Stimulated activated CD4-positive, alpha-beta T cell treated with anti-CD3 and anti-CD28 coated beads, Interleukin-2, amount 100 ng/mL, for 24 hours (primary cell): ENCODE measurements around the gene PCLO.
"Not testable (repeated sequence)": the region's sequence is repeated elsewhere in the genome, so short reads cannot be mapped to it uniquely, and the experiment has no call there.

Experiments
- DNase-seq, 2 donors: peaks; one replicate each; pipeline ENCODE4 v3.0.0-alpha.2; 2020

Gene PCLO

DNA sequence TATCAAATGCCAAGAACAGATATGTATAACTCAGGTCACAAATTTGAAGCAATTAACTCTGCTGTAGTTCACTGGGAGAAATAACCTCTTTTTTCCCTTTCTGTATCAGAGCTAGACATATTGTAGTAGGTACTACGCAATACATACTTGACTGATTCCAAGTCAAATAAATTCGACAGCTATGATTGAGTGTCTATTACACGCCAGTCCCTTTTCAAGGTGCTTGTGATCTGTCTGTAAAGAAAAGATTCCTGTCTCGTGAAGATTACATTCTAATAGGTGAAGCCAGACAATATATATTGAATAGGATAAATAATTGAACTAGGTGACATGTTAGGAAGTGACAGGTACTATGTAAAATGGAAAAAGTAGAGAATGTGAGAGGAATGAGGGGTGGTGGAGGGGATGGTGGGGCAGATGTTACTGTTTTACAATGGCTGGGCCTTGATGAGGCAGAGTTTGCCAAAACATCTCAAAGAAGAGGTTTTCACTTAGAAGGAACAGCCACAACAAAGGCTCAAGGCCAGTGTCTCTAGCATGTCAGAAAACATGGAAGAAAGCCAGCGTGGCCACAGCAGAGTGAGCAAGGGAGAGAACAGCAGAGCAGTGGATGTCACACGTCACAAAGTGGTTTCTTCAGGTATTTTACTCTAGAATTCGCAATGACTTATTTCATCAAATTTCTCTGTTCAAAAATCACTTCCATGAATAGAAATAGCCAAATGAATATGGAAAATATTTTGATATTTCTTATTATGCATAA, 436.5 kb downstream of the PCLO start:
- DNase-seq = no peak

DNA sequence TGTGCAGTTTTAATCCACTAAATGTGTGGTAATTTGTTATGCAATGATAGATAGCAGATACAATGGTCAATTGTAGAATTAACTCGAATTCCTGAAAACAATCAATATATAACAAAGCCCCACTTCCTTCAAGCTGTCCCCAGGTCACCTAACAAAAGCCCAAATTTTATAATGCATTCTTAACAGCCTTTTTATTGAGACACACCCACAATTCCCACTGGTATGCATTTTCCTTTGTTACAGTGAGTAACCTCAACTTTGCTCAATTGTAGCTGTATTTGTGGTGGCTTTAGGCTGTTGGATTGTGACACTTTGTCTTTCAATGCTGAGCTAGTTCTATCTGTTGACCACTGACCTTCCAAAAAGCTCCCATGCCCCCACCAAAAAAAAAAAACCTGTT, 439.3 kb downstream of the PCLO start:
- DNase-seq = no peak

DNA sequence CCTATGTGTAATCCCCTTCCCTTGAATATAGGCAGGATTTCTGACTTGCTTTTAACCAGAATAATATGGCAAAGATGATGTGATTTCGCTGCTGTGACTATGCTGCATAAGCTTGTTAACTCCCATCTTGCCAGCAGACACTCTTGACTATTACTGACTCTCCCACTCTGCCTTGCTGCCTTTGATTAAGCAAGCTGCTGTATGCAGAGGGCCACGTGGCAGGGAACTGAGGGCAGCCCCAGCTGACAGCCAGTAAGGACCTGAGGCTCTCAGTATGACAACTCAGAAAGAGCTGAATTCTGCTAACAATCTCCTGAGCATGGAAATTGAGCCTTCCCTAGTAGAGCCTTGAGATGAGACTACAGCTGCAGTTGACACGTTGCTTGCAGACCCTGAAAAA, 439.7 kb downstream of the PCLO start:
- DNase-seq = no peak

GRCh38 chr7:82715344-82715743, 447.3 kb downstream of the PCLO start:
- DNase-seq = no peak

DNA sequence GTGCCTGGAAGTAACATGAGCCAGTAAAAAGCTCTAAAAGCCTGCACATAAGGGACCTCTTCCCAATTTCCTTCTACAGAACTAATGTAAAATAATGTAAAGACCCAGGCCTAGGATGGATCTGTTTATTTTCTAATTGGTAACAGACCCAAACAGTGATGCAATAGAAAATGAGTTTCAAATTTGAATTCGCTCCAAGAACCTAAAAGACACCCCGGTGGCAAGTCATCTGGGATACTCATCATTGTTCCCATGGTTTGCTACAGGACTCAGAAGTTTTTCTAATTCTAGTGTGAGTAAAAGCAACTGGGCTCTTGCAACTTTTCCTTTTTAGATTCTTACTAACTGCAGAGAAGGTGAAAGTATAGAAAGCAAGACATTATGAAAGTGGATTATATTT, 447.8 kb downstream of the PCLO start:
- DNase-seq = no peak

GRCh38 chr7:82713506-82713905, 449.2 kb downstream of the PCLO start:
- no peak for DNase-seq

DNA sequence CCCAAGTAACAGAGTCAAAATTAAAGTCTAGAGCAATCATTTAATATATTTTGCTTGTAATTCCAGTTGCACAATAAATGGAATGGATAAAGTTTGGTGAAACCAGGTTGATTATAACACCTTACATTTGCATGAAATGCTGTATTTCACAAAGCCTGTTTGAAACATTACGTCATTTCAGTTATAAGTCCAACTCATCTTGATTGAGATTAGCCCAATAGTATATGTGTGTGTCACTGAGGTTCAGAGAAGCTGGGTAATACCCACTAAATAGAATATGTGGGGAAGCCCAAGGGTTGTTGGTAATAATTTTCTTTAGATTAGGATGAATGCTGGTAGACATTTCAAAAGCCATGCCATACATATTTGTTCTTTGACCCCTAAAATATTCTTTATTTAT, 456.3 kb downstream of the PCLO start:
- DNase-seq = not testable (repeated sequence)

DNA sequence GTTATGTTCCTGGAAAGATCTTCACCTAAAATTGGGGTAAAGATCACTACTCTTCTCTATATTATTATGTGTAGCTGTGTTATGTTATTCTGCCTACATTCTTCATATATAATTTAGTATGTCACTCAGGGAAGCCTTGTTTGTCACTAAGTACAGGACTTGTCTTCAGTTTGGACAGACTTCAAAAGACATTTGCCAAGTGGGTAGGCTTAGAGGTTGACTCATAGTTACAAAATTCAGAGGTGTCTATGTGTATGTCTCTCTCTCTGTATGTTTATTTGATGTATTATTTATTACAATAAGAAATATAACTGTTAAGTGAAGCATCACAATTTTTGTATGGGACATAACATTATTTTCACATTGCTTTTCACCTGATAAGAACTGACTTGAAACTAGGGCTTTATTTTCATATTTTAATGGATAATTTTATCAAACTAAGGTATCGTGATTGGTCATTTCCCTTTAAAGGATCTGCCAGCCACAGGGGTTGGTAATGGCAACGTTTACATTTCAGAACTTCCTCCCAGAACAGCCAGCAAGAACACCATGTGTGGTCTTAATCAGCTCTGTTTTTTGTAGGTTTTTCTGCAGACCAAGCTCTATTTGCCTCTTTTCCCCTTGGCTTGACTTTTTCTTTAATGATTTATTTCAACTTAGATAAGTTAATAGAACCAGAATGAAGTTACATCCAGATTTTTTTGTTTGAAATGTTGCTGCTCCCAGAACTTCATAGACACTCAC, 457.0 kb downstream of the PCLO start:
- DNase-seq = no peak

DNA sequence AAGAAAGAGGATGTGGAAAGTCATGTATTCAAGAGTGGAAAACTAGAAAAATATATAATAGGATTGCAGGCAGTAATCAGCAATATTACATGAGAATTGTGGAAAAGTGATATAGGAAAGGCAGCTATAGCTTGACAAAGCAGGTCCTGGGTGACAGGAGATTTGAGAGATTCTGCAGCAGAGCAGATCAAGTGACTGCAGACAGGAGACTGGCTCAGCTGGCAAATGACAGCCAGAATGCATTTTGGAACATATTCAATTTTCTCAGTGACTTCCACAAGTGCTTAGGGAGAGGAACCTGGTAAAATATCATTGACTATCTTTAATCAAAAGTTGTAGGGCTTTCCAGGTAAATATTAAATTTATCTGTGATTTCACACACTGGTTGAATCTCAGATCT, 458.6 kb downstream of the PCLO start:
- no peak for DNase-seq
